Loucy (cell line): ENCODE results near the gene LRRC31.

Experiments
- CTCF ChIP-seq: fragments of 200-600 bp; sonication (generic); conservative IDR thresholded peaks from 2 replicates; pipeline ENCODE4 v1.5.1; 2014; ENCODE audit warnings: mild to moderate bottlenecking, antibody characterized with exemption, low read length
- EZH2phosphoT487 ChIP-seq: fragments of 200-600 bp; IDR thresholded peaks from 2 replicates; pipeline ENCODE4 v1.6.1; 2018; ENCODE audit warnings: antibody characterized with exemption, mild to moderate bottlenecking, moderate library complexity, borderline replicate concordance

- TF ChIP-seq CTCF (no peak), EZH2phosphoT487 (no peak)
These were observed 33.4 kb downstream of the LRRC31 start for GRCh38 chr3:169836078-169836941.
